ENCODE measurements around the gene LRRC36. TPM values are rescaled to one million over a fixed set of nuclear protein-coding genes. Genes with fewer than 3 reads are reported as not detected.

LRRC36 gene
- total and polyA plus RNA-seq, 2 of the 13 experiments (the other 11 are each of a cell fraction or from before 2014, with no cell fraction given) = 0.12 to 0.15 TPM

DNA sequence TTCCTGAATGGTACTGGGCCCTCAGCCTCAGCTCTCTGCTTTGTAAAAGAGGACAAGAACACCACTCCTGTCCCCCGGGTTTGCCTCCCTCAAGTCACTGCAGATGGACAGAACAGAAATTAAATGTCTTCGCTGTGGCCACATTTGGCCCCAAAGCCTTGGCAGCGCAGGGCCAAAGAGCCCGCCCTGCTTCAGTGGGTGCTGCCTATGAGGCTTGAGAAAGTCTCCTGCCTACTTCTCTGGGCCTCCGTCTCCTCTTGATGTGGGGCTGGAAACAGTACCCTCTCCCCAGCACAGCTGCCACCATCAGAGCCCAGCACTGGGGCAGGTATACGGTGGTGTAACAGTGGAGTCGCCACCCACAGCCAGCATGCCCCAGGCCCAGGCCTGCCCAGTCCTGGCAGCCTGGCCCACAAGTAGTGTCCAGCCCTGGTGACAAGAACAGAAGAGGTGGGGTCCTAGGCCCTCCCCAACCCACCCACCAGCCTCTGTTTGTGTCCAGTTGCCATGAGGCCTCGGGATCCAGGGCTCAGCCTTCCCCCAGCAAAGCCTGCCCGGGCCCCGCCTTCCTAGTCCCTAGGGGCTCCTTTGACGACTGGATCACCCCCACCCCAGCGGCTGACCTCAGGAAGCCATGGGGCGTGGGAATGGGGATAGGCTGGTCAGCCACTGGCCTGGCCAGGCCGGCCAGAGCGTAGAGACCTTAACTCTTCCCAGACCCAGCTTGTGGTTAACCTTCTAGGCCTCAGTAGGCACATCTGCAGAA is 70.6 kb downstream of the LRRC36 start:
- in situ Hi-C loops (cut with HindIII; ENCODE audit: extremely low pct_ligation_motif_present, low pct_unique_long_range_greater_than_20kb) = no loop called here
- Histone ChIP-seq H3K4me2 (ENCODE audit: low read depth, low read length) (peak overlapping the region; percentile 60), H3K4me3 (replicated peaks in 1 of 3; ENCODE audit: insufficient read depth in 1 of 3, low read depth in 2 of 3, low read length in 3 of 3) (no peak overlapping the region), H3K79me2 (ENCODE audit: insufficient read depth, low read length) (no peaks in the 10 kb centered on the region), H3K9me3 (ENCODE audit: low read length) (no peaks in the 10 kb centered on the region), H2AFZ (ENCODE audit: low read length) (no peak overlapping the region), H3K9ac (ENCODE audit: insufficient read depth, low read depth, low read length) (peak overlapping the region; percentile 50), H3K4me1 (ENCODE audit: insufficient read depth, low read length) (peaks cover 50% of the 10 kb centered on the region), H4K20me1 (ENCODE audit: insufficient read depth, low read length) (no peaks in the 10 kb centered on the region), H3K27me3 (ENCODE audit: control insufficient read depth in 1 of 2, insufficient read depth in 2 of 2, low read length in 2 of 2) (peaks cover 0 to 26% of the 10 kb centered on the region in 2 experiments; a peak in 4 of 5 replicates), H3K27ac (ENCODE audit: extremely low read length, insufficient read depth, low read length) (no peak overlapping the region), H3K36me3 (replicated peaks in 1 of 2; ENCODE audit: control insufficient read depth in 1 of 2, insufficient read depth in 2 of 2, low read length in 2 of 2) (no peaks in the 10 kb centered on the region)
- CTCF ChIA-PET (ENCODE audit: low intra/inter-chr PET ratio, low total read pairs) = no interaction called here
- intact Hi-C loops (cut with micrococcal nuclease; ENCODE audit: unreplicated experiment) = no loop called here
- FAIRE-seq (no peak), ATAC-seq (no peak), DNase-seq (ENCODE audit: low spot score) (no peak)
- POLR2A ChIA-PET = no interaction called here
- 44% methylated on average over 9 of the region's 15 CpGs for WGBS (ENCODE audit: low lambda C conversion rate)
- no peak for TF ChIP-seq MATR3 (CRISPR knock-in tag; IDR thresholded peaks at IDR 0.05)
- TF ChIP-seq, protein P1, sequence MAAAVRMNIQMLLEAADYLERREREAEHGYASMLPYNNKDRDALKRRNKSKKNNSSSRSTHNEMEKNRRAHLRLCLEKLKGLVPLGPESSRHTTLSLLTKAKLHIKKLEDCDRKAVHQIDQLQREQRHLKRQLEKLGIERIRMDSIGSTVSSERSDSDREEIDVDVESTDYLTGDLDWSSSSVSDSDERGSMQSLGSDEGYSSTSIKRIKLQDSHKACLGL (CRISPR knock-in tag; IDR thresholded peaks at IDR 0.05) = 0 out of 2 replicates have a peak, but pooled peaks have one; percentile 6
- BruUV-seq (replicated peaks) = no TSS peak

- no TSS peak for BruUV-seq (replicated peaks)
- H3K4me2 ChIP-seq (ENCODE audit: low read depth, low read length) = no peak overlapping the region
- no peaks in the 10 kb centered on the region for H3K79me2 ChIP-seq (ENCODE audit: insufficient read depth, low read length)
- in situ Hi-C loops (cut with HindIII; ENCODE audit: extremely low pct_ligation_motif_present, low pct_unique_long_range_greater_than_20kb) = no loop called here
- peaks cover 0 to 18% of the 10 kb centered on the region in 2 experiments; a peak in 3 of 5 replicates for H3K27me3 ChIP-seq (ENCODE audit: control insufficient read depth in 1 of 2, insufficient read depth in 2 of 2, low read length in 2 of 2)
- H3K4me3 ChIP-seq (replicated peaks in 1 of 3; ENCODE audit: insufficient read depth in 1 of 3, low read depth in 2 of 3, low read length in 3 of 3) = no peak overlapping the region
- ATAC-seq = peak; percentile 6; the same call in 1 of the 3 replicates
- H4K20me1 ChIP-seq (ENCODE audit: insufficient read depth, low read length) = no peaks in the 10 kb centered on the region
- H3K4me1 ChIP-seq (ENCODE audit: insufficient read depth, low read length) = peaks cover 48% of the 10 kb centered on the region
- no peak overlapping the region for H3K9ac ChIP-seq (ENCODE audit: insufficient read depth, low read depth, low read length)
- intact Hi-C loops (cut with micrococcal nuclease; ENCODE audit: unreplicated experiment) = no loop called here
- no peaks in the 10 kb centered on the region for H3K36me3 ChIP-seq (replicated peaks in 1 of 2; ENCODE audit: control insufficient read depth in 1 of 2, insufficient read depth in 2 of 2, low read length in 2 of 2)
- 62% methylated on average over 14 of the region's 22 CpGs for WGBS (ENCODE audit: low lambda C conversion rate)
- no peak overlapping the region for H3K27ac ChIP-seq (ENCODE audit: extremely low read length, insufficient read depth, low read length)
- no peak overlapping the region for H2AFZ ChIP-seq (ENCODE audit: low read length)
- no peak for FAIRE-seq
- ChIA-PET POLR2A (interaction anchor here (0.6 kb wide), 1 partner anchor 34 kb away, joined by 3 read pairs; no protein-coding TSS in a partner anchor), CTCF (ENCODE audit: low intra/inter-chr PET ratio, low total read pairs) (no interaction called here)
- DNase-seq (ENCODE audit: low spot score) = no peak
- H3K9me3 ChIP-seq (ENCODE audit: low read length) = no peaks in the 10 kb centered on the region
- TF ChIP-seq MTA1 (CRISPR knock-in tag; IDR thresholded peaks at IDR 0.05; ENCODE audit: borderline replicate concordance) = 0 out of 2 replicates have a peak, but pooled peaks have one; percentile 21
- 0 out of 2 replicates have a peak, but pooled peaks have one; percentile 31 for TF ChIP-seq PCBP1 (IDR thresholded peaks at IDR 0.05; ENCODE audit: borderline replicate concordance, low read depth, low read length)
- TF ChIP-seq ZNF276 (CRISPR knock-in tag; IDR thresholded peaks at IDR 0.05; ENCODE audit: low read depth) = 0 out of 2 replicates have a peak, but pooled peaks have one; percentile 18
- no peak for TF ChIP-seq JUN (CRISPR knock-in tag; IDR thresholded peaks at IDR 0.05)
- no peak for TF ChIP-seq KDM2A (CRISPR knock-in tag; IDR thresholded peaks at IDR 0.05; ENCODE audit: borderline replicate concordance, low read depth)
- TF ChIP-seq ZNF629 (CRISPR knock-in tag; conservative IDR thresholded peaks at IDR 0.05) = 0 out of 2 replicates have a peak, but pooled peaks have one; percentile 32
- peak; percentile 14 for TF ChIP-seq HNRNPK (IDR thresholded peaks at IDR 0.05; ENCODE audit: low read depth, low read length, poor library complexity, severe bottlenecking)
- TF ChIP-seq FUBP1 (CRISPR knock-in tag; IDR thresholded peaks at IDR 0.05; ENCODE audit: borderline replicate concordance) = no peak
- no peak for TF ChIP-seq ZNF792 (CRISPR knock-in tag; IDR thresholded peaks at IDR 0.05)
Measured at GRCh38 chr16:67397812-67398545, 71.4 kb downstream of the LRRC36 start.
